ENCODE measurements around the gene ELAVL1.

ELAVL1 gene

GRCh38 chr19:7911508-7912143, 93.8 kb downstream of the ELAVL1 start:
- Histone ChIP-seq H3K4me3 (ENCODE audit: insufficient read length, low read depth) (no peak overlapping the region), H3K9me3 (ENCODE audit: insufficient read depth, low read length) (no peaks in the 10 kb centered on the region), H3K9ac (ENCODE audit: insufficient read length, low read depth) (no peak overlapping the region), H3K4me1 (ENCODE audit: insufficient read depth, insufficient read length) (peaks cover 13% of the 10 kb centered on the region), H3K36me3 (ENCODE audit: insufficient read depth, insufficient read length, low read length) (peaks cover 40% of the 10 kb centered on the region), H3K27me3 (ENCODE audit: insufficient read depth, insufficient read length) (peaks cover 17% of the 10 kb centered on the region)
- no peak for DNase-seq (ENCODE audit: low read depth, low spot score)
- TF ChIP-seq YY1 (IDR thresholded peaks at IDR 0.05; ENCODE audit: insufficient read depth, insufficient read length) (no peak), SUZ12 (IDR thresholded peaks at IDR 0.05; ENCODE audit: extremely low read depth, insufficient read depth, insufficient read length) (no peak), ZNF274 (IDR thresholded peaks at IDR 0.05; ENCODE audit: low read depth, low read length) (no peak)

- H3K36me3 ChIP-seq (ENCODE audit: insufficient read depth, insufficient read length, low read length): peaks cover 50% of the 10 kb centered on the region
- no peak overlapping the region for H3K9ac ChIP-seq (ENCODE audit: insufficient read length, low read depth)
- no peaks in the 10 kb centered on the region for H3K9me3 ChIP-seq (ENCODE audit: insufficient read depth, low read length)
- TF ChIP-seq YY1 (IDR thresholded peaks at IDR 0.05; ENCODE audit: insufficient read depth, insufficient read length) (no peak), ZNF274 (IDR thresholded peaks at IDR 0.05; ENCODE audit: low read depth, low read length) (no peak), SUZ12 (IDR thresholded peaks at IDR 0.05; ENCODE audit: extremely low read depth, insufficient read depth, insufficient read length) (no peak)
- DNase-seq (ENCODE audit: low read depth, low spot score): no peak
- H3K27me3 ChIP-seq (ENCODE audit: insufficient read depth, insufficient read length): peaks cover 8% of the 10 kb centered on the region
- H3K4me3 ChIP-seq (ENCODE audit: insufficient read length, low read depth): no peak overlapping the region
- H3K4me1 ChIP-seq (ENCODE audit: insufficient read depth, insufficient read length): peaks cover 14% of the 10 kb centered on the region
Observed at GRCh38 chr19:7910321-7911161, 94.9 kb downstream of the ELAVL1 start.

- no peak for TF ChIP-seq SUZ12 (IDR thresholded peaks at IDR 0.05; ENCODE audit: extremely low read depth, insufficient read depth, insufficient read length)
- TF ChIP-seq YY1 (IDR thresholded peaks at IDR 0.05; ENCODE audit: insufficient read depth, insufficient read length): no peak
- TF ChIP-seq ZNF274 (IDR thresholded peaks at IDR 0.05; ENCODE audit: low read depth, low read length): no peak
- Histone ChIP-seq H3K9me3 (ENCODE audit: insufficient read depth, low read length) (no peaks in the 10 kb centered on the region), H3K36me3 (ENCODE audit: insufficient read depth, insufficient read length, low read length) (peaks cover 58% of the 10 kb centered on the region), H3K9ac (ENCODE audit: insufficient read length, low read depth) (no peak overlapping the region), H3K4me1 (ENCODE audit: insufficient read depth, insufficient read length) (peaks cover 20% of the 10 kb centered on the region), H3K4me3 (ENCODE audit: insufficient read length, low read depth) (no peak overlapping the region), H3K27me3 (ENCODE audit: insufficient read depth, insufficient read length) (peaks cover 1% of the 10 kb centered on the region)
- DNase-seq (ENCODE audit: low read depth, low spot score): no peak
Observed at GRCh38 chr19:7909471-7910067, 95.9 kb downstream of the ELAVL1 start.

- peaks cover 60% of the 10 kb centered on the region for H3K36me3 ChIP-seq (ENCODE audit: insufficient read depth, insufficient read length, low read length)
- no peaks in the 10 kb centered on the region for H3K9me3 ChIP-seq (ENCODE audit: insufficient read depth, low read length)
- peak overlapping the region; percentile 62 for H3K9ac ChIP-seq (ENCODE audit: insufficient read length, low read depth)
- no peak for TF ChIP-seq YY1 (IDR thresholded peaks at IDR 0.05; ENCODE audit: insufficient read depth, insufficient read length)
- TF ChIP-seq ZNF274 (IDR thresholded peaks at IDR 0.05; ENCODE audit: low read depth, low read length): no peak
- TF ChIP-seq SUZ12 (IDR thresholded peaks at IDR 0.05; ENCODE audit: extremely low read depth, insufficient read depth, insufficient read length): no peak
- peaks cover 23% of the 10 kb centered on the region for H3K4me1 ChIP-seq (ENCODE audit: insufficient read depth, insufficient read length)
- no peak overlapping the region for H3K4me3 ChIP-seq (ENCODE audit: insufficient read length, low read depth)
- no peaks in the 10 kb centered on the region for H3K27me3 ChIP-seq (ENCODE audit: insufficient read depth, insufficient read length)
- no peak for DNase-seq (ENCODE audit: low read depth, low spot score)
Observed at GRCh38 chr19:7908742-7909461, 96.5 kb downstream of the ELAVL1 start.

All from NT2/D1 (cell line).